Fibroblast of pulmonary artery (primary cell): ENCODE results near the gene H1-8.

Experiments
- DNase-seq: peaks from one replicate; pipeline ENCODE4 v3.0.0-alpha.2; 2010; ENCODE audit warnings: low read depth
- H3K4me3 ChIP-seq: replicated peaks from 2 replicates; pipeline ENCODE4 v1.5.1; 2011; ENCODE audit warnings: low read depth, mild to moderate bottlenecking, control low read depth, low read length, moderate library complexity
- TF ChIP-seq, protein P1 (sequence below): IDR thresholded peaks from 2 replicates; pipeline ENCODE4 v1.5.1; 2011; ENCODE audit warnings: mild to moderate bottlenecking, control low read depth, low read length, inconsistent platforms; ENCODE audit errors: missing control alignments

H1-8 gene

DNA sequence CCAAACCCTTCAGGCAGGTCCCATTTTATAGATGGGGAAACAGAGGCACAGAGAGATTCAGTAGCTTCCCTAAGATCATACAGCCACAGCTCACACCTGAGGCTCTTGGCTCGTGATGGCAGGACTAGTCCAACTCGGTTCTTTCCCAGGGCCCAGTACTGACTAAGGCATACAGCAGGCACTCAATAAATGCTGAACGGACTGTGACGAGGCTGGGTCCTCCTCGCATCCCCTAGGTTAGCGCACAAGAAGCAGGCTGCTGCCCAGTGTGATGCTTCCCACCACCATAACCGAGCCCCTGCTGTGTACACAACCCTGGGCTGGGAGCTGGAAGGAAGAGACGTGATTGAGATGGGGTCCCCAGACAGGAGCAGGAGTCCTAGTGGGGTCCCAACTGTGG, 38.6 kb downstream of the H1-8 start:
- TF ChIP-seq, protein P1, sequence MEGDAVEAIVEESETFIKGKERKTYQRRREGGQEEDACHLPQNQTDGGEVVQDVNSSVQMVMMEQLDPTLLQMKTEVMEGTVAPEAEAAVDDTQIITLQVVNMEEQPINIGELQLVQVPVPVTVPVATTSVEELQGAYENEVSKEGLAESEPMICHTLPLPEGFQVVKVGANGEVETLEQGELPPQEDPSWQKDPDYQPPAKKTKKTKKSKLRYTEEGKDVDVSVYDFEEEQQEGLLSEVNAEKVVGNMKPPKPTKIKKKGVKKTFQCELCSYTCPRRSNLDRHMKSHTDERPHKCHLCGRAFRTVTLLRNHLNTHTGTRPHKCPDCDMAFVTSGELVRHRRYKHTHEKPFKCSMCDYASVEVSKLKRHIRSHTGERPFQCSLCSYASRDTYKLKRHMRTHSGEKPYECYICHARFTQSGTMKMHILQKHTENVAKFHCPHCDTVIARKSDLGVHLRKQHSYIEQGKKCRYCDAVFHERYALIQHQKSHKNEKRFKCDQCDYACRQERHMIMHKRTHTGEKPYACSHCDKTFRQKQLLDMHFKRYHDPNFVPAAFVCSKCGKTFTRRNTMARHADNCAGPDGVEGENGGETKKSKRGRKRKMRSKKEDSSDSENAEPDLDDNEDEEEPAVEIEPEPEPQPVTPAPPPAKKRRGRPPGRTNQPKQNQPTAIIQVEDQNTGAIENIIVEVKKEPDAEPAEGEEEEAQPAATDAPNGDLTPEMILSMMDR: no peak
- no peak for DNase-seq
- no peak overlapping the region for H3K4me3 ChIP-seq

DNA sequence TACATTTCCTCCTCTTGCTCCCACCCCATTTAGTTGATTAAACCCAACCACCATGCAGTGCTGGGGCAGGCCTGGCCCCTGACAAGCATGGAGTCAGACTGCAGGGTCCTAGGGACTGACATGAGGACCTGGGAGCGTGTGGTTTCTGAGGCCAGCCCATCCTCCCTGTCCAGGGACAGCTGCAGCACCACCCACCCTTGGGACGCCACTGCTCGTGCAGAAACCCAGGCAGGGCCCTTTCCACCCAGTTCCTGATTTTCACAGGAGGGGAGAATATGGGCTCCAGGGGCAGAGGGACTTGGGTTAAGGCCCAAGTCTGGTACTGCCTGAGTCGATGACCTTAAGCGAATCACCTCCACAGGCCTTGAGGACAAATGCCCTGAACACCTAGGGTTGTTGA, 39.8 kb downstream of the H1-8 start:
- TF ChIP-seq, protein P1: no peak
- H3K4me3 ChIP-seq: no peak overlapping the region
- no peak for DNase-seq

DNA sequence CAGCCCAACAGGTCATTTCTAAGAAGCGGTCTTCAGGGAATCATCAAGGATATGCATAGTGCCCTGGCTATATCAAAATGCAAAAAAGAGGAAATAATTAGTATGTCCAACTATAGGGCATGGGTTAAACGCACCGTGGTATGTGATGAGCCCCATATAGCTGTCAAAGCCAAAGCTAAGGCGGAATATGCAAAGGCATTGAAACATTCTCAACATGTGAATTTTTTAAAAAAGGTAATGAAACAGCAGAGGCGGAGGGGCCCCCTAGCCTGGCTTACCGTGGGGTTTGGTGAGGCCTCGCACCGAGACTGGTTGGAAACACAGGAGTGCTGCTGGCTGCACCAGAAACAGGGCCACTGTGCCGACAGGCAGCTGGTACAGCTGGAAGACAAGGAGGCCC, 40.3 kb downstream of the H1-8 start:
- no peak overlapping the region for H3K4me3 ChIP-seq
- DNase-seq: no peak
- TF ChIP-seq, protein P1: no peak

DNA sequence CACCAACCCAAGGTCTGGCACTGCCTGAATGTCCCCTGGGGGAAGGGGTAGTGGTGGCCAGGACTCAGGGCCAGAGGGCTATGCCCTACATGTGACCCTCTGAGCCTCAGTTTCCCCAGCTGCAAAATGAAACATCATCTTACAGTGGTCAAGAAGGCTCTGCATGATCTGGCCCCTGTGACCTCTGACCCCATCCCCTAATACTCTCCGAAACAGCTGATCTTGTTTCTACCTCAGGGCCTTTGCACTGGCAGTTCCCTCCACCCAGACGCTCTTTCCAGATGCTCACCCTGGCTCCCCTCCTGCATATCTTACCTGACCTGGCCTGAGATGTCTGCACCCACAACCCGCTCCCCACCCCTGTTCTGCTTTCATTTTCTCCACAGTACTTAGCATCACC, 41.7 kb downstream of the H1-8 start:
- DNase-seq: no peak
- H3K4me3 ChIP-seq: no peak overlapping the region
- TF ChIP-seq, protein P1: no peak

DNA sequence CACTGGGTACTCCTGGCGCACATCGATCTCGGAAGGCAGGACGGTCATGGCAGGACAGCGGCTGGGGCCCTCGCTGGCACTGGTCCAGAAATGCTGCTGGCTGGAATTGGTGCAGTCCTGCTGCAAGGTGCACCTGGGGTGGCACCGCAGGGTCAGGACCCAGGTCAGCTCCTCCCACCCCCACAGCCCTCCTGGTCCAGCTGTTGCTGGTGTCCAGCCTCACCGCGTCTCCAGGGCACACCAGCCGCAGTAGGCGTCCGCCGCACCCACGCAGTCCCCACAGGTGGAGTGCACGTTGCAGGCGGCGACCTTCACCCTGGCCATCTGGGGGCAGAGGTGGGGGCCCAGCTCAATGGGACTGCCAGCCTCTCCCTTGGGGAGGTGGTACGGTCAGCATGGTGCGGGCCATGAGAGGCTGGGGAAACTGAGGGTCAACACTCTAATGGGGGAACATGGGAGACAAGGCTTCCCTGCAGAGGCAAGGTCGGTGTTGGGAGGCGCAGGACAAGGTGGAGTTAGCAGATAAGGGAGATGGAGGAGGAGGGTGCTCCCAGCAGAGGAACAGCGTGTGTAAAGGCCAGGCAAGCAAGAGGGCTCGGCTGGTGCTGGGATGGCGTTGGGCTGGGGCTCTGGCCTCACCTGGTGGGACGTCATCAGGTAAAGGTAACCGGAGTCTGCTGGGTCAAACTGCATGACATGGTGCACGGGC, 43.1 kb downstream of the H1-8 start:
- no peak overlapping the region for H3K4me3 ChIP-seq
- TF ChIP-seq, protein P1: no peak
- DNase-seq: no peak

DNA sequence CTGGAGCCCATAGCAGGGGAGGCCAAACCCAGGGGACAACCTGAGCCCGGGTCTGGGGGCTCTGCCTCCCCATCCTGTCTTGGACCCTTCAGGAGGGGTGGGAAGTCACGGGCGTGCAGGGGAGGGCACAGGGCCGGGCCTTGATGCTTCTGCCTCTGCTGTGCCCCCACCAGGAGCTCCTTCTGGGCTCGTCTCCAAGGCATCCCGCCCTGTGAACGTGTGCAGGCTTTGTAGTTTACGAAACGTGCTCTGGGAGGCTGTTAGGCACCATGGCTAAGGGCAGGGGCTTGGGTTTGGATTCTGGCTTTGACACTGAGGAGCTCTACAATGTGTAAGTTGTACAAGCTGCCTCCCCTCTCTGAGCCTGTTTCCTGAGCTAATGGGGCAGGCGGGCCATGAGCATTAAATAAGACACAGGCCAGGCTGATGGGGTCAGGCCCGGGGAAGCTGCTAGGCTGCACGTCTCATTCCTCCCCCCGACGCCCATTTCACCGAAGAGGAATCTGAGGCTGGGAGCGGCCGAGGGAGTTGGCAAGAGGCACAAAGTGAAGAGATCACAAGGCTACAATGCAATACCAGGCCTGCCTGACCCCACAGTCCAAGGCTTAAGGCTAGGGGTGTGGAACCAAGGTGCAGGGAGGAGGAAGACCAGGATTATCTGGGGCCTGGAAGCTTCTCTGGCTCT, 43.9 kb downstream of the H1-8 start:
- TF ChIP-seq, protein P1: no peak
- no peak overlapping the region for H3K4me3 ChIP-seq

More for the DNA sequence above, 43.9 kb downstream of the H1-8 start:
- no peak for DNase-seq
